Activated naive CD4-positive, alpha-beta T cell treated with anti-CD3 and anti-CD28 coated beads, Interleukin-2, amount 50 U/mL, for 16 hours (primary cell): ENCODE data around the gene CFAP119.

Source experiments
- DNase-seq: peaks from one replicate; pipeline ENCODE4 v3.0.0-alpha.2; 2020

Gene CFAP119

GRCh38 chr16:30737794-30738648 lies 23.8 kb downstream of the CFAP119 start:
- DNase-seq = no peak

GRCh38 chr16:30736995-30737793 lies 24.7 kb downstream of the CFAP119 start:
- no peak for DNase-seq

- DNase-seq = no peak
Observed at GRCh38 chr16:30731411-30731810, 30.5 kb downstream of the CFAP119 start.

GRCh38 chr16:30728899-30729672 lies 32.8 kb downstream of the CFAP119 start:
- DNase-seq = no peak

- DNase-seq = no peak
Observed at GRCh38 chr16:30728321-30728720, 33.5 kb downstream of the CFAP119 start.

GRCh38 chr16:30725418-30725792 lies 36.5 kb downstream of the CFAP119 start:
- no peak for DNase-seq

- DNase-seq = no peak
Observed at GRCh38 chr16:30724641-30725417, 37.0 kb downstream of the CFAP119 start.

- DNase-seq = no peak
Observed at GRCh38 chr16:30723725-30724355, 38.0 kb downstream of the CFAP119 start.

- DNase-seq = no peak
Observed at GRCh38 chr16:30722916-30723315, 38.9 kb downstream of the CFAP119 start.

- no peak for DNase-seq
Observed at GRCh38 chr16:30722443-30722842, 39.4 kb downstream of the CFAP119 start.

- DNase-seq = no peak
Observed at GRCh38 chr16:30721606-30722005, 40.3 kb downstream of the CFAP119 start.

- no peak for DNase-seq
Observed at GRCh38 chr16:30721167-30721566, 40.7 kb downstream of the CFAP119 start.

- no peak for DNase-seq
Observed at GRCh38 chr16:30720694-30721093, 41.2 kb downstream of the CFAP119 start.

- DNase-seq = no peak
Observed at GRCh38 chr16:30720086-30720485, 41.8 kb downstream of the CFAP119 start.

- peak; percentile 36 for DNase-seq
Observed at GRCh38 chr16:30715750-30716445, 46.0 kb downstream of the CFAP119 start.

GRCh38 chr16:30711712-30712111 lies 50.1 kb downstream of the CFAP119 start:
- no peak for DNase-seq

GRCh38 chr16:30710971-30711370 lies 50.9 kb downstream of the CFAP119 start:
- no peak for DNase-seq
